GF-D8 (cell line): ENCODE results near the gene SOS2.

ENCODE experiments used
- DNase-seq: peaks from one replicate; lab custom pipeline; 2025; lab: John Stamatoyannopoulos, UW

SOS2 gene

DNA sequence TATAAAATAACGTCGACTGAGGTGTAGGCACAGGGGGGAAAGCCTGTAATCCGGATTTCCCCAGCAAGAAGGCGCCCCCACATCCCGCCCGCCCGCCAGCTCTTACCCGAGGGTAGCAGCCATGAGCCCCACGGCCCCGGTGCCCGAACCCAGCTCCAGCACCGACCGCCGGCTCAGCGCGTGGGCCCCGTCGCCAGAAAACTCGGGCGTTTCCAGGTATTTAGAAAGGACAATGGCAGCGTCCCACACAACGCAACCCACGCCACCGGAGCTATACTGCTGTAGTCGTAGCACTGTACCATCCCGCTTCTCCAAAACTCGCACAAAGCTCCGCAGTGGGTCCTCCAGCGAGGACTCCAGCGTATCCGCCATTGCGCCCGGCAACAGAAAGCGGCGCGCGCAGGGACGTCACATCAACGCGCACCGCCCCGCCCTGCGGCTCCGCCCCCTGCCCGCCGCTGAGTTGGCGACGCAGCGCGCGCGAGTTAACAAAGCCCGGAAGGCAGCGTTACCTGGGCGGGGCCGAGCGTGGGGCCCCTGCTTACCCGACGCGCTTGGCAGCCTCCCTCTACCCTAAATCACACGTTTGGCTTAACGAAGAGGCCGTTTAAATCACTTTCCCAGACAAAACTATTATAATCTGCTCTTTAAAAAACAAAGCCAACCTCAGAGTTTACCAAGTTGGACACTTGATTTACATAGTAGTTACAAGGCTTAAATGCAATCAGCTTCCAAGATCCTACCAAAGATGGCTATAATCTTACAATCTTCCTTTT lies 115.0 kb downstream of the SOS2 start, which contains the start of gene VCPKMT:
Gene VCPKMT, minus strand, starts transcription at position 392 of the 776 bp plus-strand sequence. Its CDS starts 20 bp downstream, at position 372.
- DNase-seq = peak; percentile 75

DNA sequence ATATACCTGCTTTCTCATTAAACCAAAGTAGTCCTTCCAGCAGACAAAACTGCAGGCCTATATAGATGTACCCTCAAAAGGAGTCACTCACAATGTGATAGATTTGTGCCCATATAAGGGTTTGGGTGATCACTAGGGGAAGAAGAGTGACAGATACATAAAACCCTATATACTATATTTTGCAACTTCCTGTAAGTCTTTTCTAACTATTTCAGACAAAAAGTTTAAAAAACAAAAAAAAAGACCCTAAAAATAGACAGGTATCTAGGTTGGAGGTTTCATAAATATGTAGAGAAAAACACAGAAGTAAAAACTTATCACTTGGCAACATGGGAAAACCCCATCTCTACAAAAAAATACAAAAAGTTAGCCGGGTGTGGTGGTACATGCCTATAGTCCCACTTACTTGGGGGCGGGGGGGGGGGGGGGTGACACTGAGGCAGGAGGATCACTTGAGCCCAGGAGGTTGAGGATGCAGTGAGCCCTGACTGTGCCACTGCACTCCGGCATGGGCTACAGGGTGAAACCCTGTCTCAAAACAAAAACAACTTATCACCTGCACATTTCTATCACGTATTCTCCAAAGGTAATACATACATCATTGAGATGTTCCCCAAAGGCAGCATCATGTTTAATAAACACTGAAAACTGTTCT lies 117.9 kb downstream of the SOS2 start:
- no peak for DNase-seq

DNA sequence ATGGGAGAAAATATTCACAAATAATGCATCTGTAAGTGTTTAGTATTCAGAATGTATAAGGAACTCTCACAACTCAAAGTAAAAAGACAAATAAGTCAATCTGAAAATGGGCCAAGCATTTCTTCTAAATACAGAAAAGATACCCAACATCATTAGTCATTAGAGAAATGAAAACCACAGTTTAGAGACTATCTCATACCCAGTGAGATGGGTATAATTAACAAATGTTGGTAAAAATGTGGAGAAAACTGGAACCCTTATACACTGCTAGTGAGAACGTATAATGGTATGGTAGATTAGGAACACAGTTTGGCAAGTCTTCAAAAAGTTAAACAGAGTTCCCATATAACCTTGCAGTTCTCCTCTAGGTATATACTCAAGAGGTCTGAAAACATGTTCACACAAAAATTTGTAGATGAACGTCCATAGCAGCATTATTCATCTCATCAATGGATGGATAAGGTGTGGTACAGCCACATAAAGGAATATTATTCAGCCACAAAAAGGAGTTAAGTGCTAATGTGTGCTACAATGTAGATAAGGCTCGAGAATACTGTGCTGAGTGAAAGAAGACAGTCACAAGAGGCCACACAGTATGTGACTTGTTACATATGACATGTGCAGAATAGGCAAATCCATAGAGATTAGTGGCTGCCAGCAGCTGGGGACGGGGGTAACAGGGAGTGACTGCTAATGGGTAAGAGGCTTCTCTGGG lies 120.9 kb downstream of the SOS2 start:
- no peak for DNase-seq

DNA sequence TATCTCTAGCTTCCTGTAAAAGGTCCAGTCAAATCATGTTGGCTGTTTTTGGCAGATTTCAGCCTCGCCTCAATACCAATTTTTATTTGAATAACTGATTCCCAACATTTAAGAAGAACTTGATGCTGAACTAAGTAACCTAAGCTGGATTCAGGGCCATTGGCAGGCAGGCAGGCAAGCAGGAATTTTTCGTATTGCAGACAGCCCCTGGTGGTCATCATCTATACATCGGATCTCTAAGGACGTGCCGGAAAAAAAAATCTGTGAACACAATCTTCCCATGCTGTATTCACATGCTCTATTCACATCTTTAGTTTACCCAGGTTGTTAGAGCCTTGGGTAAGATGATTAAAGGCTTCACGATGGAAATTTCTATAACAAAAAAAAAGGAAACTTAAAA lies 122.0 kb downstream of the SOS2 start:
- no peak for DNase-seq

DNA sequence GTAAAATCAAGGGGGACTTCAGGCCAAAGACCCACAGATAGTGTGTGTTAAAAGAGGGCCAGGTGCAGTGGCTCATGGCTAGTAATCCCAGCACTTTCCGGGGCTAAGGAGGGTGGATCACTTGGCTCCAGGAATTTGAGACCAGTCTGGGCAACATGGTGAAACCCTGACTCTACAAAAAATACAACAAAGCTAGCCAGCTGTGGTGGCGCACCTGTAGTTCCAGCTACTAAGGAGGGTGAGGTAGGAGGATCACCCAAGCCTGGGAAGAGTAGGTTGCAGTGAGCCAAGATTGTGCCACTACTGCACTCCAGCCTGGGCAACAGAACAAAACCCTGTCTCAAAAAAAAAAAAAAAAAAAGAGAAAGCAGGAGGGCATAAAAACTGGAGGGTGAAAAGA lies 123.5 kb downstream of the SOS2 start:
- no peak for DNase-seq

DNA sequence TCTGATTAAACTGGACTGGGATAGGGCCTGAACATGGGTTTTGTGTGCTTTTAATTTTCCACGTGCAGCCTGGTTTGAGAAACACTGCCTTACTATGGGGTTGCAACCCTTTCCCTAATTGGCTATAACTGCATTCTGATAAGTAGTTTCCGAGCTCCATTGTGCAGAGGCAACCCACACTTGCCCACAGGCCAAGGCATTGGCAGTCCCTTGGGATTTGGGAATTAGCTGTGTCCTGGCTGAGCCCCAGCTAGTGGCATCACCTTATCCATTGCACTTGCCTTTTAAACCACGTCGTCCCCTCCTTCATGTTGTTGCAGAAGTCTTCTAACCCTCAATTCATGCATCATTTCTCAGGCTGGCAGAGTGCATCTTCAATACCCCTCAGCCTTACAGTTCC lies 125.2 kb downstream of the SOS2 start:
- no peak for DNase-seq

DNA sequence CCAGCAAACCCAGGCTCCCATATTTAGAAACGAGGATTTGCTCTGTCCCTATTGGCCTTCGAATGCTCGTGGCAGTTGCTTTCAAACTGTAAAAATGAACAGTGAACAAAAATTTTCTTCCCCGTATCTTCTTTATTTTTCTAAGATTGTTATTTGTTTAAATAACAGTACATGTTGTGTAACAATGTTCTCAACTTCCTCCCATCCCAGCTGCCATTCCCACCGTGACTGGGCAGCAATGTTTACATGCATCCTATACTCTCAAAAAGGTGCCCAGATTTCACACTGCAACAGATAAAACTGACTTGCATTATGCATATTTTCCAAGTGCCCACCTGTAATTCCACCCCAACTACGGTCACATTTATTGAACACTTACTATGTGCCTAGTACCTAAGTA lies 127.8 kb downstream of the SOS2 start:
- no peak for DNase-seq

DNA sequence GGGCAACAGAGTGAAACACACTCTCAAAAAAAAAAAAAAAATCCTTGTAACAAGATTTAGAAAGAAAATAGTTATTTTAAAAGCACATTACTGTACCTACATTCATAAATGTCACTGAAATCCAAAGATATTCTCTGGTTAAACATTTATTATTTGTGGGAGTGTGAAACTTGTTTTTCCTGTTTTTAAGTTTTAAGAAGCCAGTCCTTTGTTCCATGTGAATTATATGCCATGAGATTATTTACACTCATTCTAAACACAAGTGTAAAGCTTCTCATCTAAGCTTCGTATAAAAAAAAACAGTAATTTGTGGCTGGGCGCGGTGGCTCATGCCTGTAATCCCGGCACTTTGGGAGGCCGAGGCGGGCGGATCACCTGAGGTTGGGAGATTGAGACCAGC lies 130.0 kb downstream of the SOS2 start:
- DNase-seq = no peak

DNA sequence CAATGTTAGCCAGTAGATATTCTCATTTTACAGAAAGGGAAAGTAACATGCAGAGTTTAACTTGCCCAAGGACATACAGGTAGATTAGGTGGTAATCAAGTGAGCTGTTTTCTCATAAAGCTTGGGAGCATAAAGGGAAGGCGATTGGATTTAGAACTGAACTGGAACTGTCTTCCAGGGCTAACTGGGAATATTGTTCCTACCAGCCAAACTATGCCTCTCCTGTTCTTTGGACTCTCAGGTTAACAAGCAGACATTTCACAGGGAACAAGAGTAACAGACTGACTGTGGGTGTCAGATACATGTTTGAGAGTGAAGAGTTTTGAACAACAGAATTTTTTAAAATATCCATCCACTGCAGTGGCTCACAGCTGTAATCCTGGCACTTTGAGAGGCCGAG lies 130.6 kb downstream of the SOS2 start:
- DNase-seq = no peak

DNA sequence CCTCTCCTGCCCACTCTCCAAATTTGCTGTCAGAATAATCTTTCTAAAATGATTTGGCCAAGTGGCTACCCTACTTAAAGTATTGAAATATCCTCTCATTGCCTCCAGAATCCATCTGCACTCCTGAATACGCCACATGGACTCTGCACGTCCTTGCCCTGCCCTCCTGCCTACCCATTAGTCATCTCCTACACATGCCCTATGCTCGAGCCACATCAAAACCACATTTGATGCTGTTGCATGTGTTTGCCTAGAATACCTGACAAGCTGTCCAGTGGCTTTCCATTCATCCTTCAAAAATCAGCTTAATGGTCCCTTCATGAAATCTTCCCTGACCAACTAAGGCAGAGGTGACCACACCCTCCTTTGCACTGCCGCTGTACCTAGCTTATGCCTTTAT lies 132.0 kb downstream of the SOS2 start:
- no peak for DNase-seq

DNA sequence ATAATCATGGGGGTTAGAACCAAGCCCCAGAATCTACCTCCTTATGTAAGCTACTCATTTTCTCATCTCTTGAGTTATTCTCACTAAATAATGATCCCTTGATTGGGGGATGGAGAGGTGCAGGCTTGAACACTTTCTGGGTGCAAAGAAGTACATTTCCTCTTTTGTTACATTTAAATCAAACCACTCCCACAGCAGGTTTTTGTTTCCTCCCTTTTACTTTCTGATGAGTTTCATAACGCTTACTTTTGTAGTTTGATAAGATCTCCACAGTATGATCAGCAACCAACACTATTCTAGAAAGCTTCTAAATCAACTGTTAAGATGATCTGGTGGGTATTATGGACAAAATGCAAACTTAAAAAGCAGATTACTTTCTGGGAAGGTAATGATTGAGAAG lies 135.5 kb downstream of the SOS2 start:
- no peak for DNase-seq

DNA sequence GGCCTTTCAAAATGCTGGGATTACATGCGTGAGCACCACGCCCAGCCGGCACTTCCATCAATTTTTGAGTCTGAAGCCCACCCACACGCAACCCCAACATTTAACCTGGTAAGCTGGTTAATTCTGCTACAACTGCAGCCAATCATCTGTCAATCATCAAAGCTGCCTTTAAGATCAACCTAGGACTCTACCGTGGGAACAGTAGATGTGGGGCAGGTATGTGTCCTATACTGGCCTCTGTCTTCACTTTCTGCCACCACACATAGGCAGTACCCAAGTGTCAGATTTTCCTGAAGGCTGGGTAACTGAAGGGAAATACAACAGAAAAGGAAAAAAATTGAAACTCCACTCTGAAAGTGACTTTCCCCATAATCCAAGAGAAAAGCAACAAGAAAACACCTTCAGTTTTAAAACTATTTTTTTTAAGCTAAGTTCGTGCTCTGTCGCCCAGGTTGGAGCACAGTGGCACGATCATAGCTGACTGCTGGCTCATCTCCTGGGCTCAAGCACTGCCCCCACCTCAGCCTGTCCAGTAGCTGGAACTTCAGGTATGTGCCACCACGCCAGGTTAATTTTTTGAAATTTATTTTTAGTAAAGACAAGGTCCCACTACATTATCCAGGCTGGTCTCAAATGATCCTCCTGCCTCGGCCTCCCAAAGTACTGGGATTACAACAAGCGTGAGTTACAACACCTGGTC lies 137.2 kb downstream of the SOS2 start:
- DNase-seq = no peak

DNA sequence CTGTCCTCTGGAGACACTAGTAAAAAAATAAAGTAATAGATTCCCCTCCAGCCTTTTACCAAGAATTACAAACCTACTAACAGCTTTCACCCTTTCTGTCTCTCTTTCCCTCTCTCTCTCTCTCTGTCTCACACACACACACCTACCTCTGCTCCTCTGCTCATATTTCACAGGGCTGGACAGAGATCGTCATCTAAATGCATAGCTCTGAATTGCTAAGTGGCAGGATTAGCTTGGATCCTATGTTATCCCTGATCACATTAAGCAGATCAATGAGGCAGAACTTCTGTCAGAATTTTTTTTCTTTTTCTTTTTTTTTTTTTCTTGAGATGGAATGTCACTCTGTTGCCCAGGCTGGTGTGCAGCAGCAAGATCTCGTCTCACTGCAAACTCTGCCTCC lies 137.9 kb downstream of the SOS2 start:
- no peak for DNase-seq

DNA sequence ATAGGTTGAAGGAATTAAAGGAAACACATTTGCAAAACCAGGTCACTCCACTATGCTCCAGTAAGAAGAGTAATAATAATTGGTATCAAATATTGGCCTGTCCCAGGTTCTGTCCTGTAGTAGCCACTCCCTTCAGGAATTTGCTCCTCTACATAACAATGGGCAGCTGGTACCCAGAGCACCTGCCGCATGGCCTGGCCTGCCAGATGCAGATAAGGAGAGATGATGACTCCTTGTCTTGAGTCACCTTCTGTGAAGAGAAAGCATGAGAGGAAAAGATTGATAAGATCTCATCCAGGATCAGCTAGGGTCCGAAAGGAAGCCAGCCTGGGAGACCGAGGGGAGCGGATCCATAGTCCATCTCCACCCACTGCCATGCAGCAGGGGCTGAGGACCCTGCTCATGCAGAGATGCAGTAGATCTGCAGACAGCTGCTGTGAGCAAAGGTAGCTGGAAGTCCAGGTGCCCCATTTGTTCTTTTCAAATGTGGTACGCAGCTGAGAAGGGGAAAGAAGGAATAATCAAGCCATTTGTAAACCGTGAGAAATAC lies 139.3 kb downstream of the SOS2 start:
- DNase-seq = no peak

DNA sequence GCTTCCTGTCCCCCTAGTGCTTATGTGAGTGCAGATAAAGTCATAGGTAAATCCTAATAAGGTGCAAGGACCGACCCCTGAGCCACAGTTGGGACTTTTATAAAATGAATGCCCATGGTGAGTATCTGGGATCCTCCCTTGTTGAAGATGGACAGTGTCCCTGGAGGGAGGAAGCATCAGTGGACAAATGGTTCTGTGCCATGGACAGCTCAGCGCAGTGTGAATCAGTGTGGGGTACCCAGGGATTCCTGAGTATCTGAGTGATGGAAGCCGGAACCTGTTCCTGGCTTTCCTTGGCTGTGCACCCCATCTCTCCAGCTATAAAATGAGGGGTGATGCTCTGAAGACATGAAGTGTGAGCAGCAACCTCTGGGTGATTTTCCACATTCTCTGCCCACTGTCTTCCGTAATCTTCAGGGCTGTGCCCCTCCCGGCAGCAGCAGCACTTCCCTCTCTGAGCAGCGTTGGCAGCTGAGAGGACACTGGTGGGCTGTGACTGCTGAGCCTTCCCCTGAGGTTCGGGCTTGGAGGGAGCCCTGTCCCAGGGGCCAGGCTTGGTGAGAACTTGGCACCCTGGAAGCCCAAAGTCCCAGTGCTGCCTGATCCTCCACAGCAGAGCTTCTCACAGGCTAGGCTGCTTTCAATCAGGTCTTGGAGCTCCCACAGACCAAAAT lies 140.0 kb downstream of the SOS2 start:
- no peak for DNase-seq

DNA sequence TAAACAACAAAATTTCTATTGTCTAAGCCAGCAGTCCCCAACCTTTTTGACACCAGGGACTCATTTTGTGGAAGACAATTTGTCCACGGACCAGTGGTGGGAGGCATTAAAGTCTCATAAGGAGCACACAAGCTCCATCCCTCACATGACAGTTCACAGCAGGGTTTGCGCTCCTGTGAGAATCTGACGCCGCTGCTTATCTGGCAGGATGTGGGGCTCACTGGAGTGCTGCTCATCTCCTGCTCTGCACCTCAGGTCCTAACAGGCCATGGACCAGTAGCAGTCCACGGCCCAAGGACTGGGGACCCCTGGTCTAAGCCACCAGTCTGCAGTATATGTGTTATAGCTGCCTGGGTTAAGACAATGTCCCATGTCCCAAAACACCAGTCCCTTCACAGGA lies 142.2 kb downstream of the SOS2 start:
- no peak for DNase-seq

DNA sequence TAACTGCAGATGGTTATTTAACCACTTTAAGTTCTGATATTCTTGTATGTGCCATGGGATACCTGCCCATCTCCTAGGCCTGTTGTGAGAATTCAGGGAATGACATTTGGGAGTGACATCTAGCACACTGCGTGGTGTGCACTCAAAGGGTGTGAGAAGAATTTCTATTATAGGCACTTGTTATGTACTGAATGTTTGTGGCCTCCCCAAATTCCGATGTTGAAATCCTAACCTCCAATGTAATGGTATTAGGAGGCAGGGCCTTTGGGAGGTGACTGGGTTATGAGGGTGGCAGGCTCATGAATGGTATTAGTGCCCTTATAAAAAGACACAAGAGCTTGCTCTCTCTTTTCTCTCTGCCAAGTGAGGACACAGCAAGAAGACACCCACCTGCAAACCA lies 142.6 kb downstream of the SOS2 start:
- no peak for DNase-seq

DNA sequence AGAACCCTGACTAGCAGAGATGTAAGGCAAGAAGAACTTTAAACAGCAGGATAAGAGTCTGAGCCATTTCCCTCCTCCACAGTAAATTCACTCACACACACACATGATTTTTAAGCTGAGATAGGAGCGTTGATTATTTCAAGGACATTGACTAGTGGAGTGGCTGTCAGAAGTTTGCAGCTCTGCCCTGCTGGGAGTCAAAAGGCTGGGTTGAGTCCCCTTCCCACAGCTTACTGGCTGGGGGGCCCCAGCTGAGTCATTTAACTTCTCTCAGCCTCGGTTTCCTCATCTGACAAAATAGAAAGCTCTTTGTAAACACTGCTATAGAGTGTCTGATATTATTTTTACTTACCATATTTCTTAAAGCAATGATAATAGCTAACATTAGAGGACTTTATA lies 143.3 kb downstream of the SOS2 start:
- no peak for DNase-seq

DNA sequence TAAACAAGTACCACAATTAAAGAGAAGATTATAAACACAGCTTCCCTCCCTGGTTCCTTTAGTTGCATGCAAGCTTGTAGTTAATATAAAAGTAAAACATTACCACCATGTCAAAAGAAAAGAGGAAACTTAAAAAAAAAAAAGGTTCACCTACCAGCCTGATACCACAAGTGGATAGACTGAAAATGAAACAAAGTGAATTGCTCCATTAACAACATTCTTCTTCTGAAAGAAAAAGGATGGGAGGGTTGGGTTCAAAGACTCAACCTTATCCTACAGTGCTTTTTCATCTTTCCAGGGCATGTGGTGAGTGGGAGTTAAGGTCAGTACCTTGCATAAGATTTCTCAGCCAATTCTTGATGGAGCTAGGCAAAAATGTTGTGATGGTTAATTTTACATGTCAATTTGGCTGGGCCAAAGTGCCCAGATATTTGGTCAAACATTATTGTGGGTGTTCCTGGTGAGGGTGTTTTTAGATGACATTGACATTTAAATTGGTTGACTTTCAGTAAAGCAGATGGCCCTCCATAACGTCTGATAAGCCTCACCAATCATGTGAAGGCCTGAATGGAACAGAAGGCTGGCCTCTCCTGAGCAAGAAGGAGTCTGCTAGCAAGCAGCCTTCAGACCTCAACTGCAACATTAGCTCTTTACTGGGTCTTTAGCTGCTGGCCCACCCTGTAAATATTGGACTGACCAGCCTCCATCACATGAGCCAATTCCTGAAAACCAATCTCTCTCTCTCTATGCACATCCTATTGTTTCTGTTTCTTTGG lies 143.8 kb downstream of the SOS2 start:
- DNase-seq = no peak

DNA sequence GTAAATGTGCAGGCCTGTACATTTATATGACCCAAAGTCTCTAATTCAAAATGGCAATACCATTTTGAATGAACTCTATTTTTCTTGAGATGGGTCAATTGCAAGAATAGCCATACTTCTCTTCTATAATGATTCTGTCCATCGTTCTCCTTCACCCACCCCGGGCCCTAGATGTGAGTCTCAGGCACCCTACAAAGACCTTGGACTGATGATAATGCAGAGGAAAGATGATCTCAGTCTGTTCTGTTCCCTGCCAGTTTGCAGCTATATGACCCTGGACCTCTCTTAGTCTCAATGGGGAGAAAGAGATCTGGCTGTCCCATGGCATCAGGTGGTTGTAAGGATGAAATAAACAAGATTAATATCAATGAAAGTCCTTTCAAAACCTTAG lies 145.1 kb downstream of the SOS2 start:
- no peak for DNase-seq
